Large intestine (tissue), 3 donors: ENCODE data around the gene SLC2A14. TPM values are rescaled to one million over a fixed set of nuclear protein-coding genes. Genes with fewer than 3 reads are reported as not detected.
"Not testable (repeated sequence)": the region's sequence is repeated elsewhere in the genome, so short reads cannot be mapped to it uniquely, and the experiment has no call there.

ENCODE experiments used
- DNase-seq, 2 donors: peaks; one replicate each; pipeline versions ENCODE4 v3.0.0 to v3.0.0-alpha.2; 2013
- H3K27ac ChIP-seq: one replicate; pipeline ENCODE4 v1.5.1; 2013; ENCODE audit warnings: low read length
- H3K27me3 ChIP-seq: 2 replicates; pipeline ENCODE4 v1.6.1; 2013; ENCODE audit warnings: low read length; ENCODE audit not compliant: control insufficient read depth, insufficient read depth
- H3K36me3 ChIP-seq: 2 replicates; pipeline ENCODE4 v1.6.1; 2013; ENCODE audit warnings: low read length; ENCODE audit not compliant: control insufficient read depth, insufficient read depth
- H3K4me1 ChIP-seq: one replicate; pipeline ENCODE4 v1.6.1; 2013; ENCODE audit warnings: low read length; ENCODE audit not compliant: control insufficient read depth, insufficient read depth
- H3K4me3 ChIP-seq: one replicate; pipeline ENCODE4 v1.5.1; 2013; ENCODE audit warnings: low read length
- H3K9me3 ChIP-seq: one replicate; pipeline ENCODE4 v1.6.1; 2013; ENCODE audit warnings: mild to moderate bottlenecking, low read depth, low read length, moderate library complexity; ENCODE audit not compliant: control insufficient read depth
- WGBS: methylation state at CpG from one replicate; pipeline ENCODE4 v1.1.5; 2013; ENCODE audit warnings: low lambda C conversion rate; ENCODE audit not compliant: insufficient coverage; 5-methylcytosine and 5-hydroxymethylcytosine counted together
- polyA plus RNA-seq: library from polyadenylated mRNA; unstranded; fragments of 120-200 nt; gene quantifications from one replicate; pipeline ENCODE4 v1.2.1, GENCODE V29; 2013

The SLC2A14 gene
- polyA plus RNA-seq, 1 donor: 0.55 TPM

DNA sequence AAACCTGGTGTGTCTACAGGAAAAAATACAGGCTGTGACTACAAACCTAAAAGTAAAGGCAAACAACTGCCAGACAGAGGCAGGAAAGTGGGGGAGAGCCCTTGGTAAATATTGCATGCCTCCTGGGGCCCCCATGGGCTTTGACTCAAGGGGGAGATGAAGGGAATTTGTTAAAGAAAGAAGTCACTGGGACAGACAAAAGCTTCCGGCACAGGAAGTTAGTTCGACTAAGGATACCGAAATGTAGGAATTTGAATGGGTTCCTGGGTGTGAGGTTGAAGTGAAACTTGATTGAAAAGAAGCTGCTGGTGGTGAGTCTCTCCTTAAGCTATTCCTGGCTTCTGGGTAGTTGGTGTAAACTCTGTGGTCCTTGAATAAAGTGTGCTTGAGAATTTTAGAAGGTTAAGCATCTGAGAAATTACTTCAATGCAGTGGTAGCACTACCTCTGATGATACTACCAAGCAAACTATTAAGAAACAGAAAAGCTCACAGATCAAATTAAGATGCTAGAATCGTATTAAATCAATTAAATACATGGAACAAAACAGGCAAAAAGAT, 73.9 kb downstream of the SLC2A14 start:
- H3K27ac ChIP-seq, H3K9me3 ChIP-seq, H3K4me3 ChIP-seq, DNase-seq, H3K4me1 ChIP-seq, H3K27me3 ChIP-seq, H3K36me3 ChIP-seq: not testable (repeated sequence)
- no CpG with 5 or more reads among the region's 4 CpGs for WGBS

DNA sequence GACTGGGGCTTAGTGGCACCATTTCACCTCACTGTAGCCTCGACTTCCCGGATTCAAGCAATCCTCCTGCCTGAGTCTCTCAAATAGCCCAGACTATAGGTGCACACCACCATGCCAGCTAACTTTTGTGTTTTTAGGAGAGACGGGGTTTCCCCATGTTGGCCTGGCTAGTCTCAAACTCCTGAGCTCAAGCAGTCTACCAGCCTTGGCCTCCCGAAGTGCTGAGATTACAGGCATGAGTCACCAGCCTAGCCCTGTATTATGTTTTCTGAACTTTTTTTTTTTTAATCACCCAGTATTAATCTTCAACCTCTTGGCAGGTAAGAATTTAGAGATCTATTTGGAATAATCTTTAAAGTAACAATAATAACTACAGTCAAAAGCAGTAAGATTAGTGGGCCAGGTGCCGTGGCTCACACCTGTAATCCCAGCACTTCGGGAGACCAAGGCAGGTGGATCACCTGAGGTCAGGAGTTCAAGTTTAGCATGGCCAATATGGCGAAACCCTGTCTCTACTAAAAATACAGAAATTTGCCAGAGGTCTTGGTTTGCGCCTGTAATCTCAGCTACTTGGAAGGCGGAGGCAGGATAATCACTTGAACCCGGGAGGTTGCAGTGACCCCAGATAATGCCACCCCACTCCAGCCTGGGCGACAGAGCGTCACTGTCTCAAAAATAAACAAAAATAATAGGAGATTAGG, 74.9 kb downstream of the SLC2A14 start:
- Histone ChIP-seq H3K4me1 (no peaks in the 10 kb centered on the region), H3K27ac (no peak overlapping the region), H3K27me3 (no peaks in the 10 kb centered on the region), H3K36me3 (no peaks in the 10 kb centered on the region), H3K4me3 (no peak overlapping the region), H3K9me3 (no peaks in the 10 kb centered on the region)
- WGBS: 50% methylated on average over 2 of the region's 12 CpGs
- no peak for DNase-seq

DNA sequence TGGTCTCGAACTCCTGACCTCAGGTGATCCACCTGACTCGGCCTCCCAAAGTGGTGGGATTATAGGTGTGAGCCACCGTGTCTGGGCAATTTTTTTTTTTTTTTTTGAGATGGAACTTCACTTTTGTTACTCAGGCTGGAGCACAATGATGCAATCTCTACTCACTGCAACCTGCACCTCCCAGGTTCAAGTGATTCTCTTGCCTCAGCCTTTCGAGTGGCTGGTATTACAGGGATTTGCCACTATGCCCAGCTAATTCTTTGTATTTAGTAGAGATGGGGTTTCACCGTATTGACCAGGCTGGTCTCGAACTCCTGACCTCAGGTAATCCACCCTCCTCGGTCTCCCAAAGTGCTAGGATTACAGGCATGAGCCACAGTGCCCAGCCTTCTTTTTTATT, 75.4 kb downstream of the SLC2A14 start:
- H3K9me3 ChIP-seq, H3K4me1 ChIP-seq, H3K27me3 ChIP-seq, H3K4me3 ChIP-seq, H3K27ac ChIP-seq, DNase-seq, H3K36me3 ChIP-seq: not testable (repeated sequence)
- WGBS: no CpG with 5 or more reads among the region's 7 CpGs

DNA sequence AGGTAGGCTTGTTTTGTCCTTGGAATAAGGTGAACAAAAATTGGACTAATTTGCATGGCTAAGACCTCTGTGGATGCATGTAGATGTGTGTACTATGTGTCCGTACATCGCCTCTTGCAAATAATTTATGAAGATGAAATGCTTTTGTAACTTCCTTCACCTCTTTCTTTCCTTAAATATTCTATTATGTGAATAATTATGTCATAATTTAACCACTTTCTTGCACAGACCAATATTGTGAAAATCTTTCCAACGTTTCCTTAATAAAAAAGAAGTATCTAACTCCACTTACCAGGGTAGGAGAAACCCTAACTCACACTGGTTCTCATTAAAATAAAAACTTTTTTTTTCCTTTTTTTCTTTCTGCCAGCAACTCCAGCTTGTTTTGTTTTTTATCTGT, 79.5 kb downstream of the SLC2A14 start:
- Histone ChIP-seq H3K4me3 (no peak overlapping the region), H3K4me1 (no peaks in the 10 kb centered on the region), H3K27me3 (peaks cover 4% of the 10 kb centered on the region), H3K27ac (no peak overlapping the region), H3K9me3 (no peaks in the 10 kb centered on the region), H3K36me3 (no peaks in the 10 kb centered on the region)
- no peak for DNase-seq
- 100% methylated on average over 1 of the region's 3 CpGs for WGBS

DNA sequence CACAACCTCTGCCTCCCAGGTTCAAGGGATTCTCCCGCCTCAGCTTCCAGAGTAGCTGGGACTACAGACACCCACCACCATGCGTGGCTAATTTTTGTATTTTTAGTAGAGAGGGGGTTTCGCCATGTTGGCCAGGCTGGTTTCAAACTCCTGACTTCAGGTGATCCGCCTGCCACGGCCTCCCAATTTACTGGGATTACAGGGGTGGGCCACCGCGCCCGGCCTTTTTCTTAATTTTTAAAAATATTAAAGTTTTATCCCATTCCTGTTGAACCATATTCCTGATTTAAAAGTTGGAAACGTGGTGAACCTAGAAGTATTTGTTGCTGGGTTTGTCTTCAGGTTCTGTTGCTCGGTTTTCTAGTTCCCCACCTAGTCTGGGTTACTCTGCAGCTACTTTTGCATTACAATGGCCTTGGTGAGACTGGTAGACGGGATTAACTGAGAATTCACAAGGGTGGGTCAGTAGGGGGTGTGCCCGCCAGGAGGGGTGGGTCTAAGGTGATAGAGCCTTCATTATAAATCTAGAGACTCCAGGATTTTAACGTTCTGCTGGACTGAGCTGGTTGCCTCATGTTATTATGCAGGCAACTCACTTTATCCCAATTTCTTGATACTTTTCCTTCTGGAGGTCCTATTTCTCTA, 83.7 kb downstream of the SLC2A14 start, which contains the start of gene NANOG:
NANOG (plus strand) TSS at position 519 of the 645 bp plus-strand sequence. CDS start 213 bp downstream, outside the sequence.
- H3K27me3 ChIP-seq, H3K4me3 ChIP-seq, H3K36me3 ChIP-seq, H3K9me3 ChIP-seq, DNase-seq, H3K4me1 ChIP-seq, H3K27ac ChIP-seq: not testable (repeated sequence)
- no CpG with 5 or more reads among the region's 13 CpGs for WGBS

DNA sequence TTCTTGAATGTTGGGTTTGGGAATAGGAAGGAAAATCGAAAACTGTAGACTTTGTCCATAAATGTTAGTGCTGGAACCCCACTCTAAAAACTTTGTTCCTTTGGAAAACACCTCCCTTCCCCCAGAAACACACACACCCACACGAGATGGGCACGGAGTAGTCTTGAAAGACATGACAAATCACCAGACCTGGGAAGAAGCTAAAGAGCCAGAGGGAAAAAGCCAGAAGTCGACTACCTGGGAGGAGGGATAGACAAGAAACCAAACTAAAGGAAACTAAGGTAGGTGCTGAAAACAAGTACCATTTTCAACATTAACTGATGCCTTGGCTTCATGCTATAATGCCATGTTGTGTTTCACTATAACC, 84.4 kb downstream of the SLC2A14 start:
- no peak for DNase-seq
- Histone ChIP-seq H3K4me1 (no peaks in the 10 kb centered on the region), H3K4me3 (no peak overlapping the region), H3K27me3 (peaks cover 8% of the 10 kb centered on the region), H3K36me3 (no peaks in the 10 kb centered on the region), H3K9me3 (no peaks in the 10 kb centered on the region), H3K27ac (no peak overlapping the region)
- WGBS: 17% methylated on average over 1 of the region's 4 CpGs

DNA sequence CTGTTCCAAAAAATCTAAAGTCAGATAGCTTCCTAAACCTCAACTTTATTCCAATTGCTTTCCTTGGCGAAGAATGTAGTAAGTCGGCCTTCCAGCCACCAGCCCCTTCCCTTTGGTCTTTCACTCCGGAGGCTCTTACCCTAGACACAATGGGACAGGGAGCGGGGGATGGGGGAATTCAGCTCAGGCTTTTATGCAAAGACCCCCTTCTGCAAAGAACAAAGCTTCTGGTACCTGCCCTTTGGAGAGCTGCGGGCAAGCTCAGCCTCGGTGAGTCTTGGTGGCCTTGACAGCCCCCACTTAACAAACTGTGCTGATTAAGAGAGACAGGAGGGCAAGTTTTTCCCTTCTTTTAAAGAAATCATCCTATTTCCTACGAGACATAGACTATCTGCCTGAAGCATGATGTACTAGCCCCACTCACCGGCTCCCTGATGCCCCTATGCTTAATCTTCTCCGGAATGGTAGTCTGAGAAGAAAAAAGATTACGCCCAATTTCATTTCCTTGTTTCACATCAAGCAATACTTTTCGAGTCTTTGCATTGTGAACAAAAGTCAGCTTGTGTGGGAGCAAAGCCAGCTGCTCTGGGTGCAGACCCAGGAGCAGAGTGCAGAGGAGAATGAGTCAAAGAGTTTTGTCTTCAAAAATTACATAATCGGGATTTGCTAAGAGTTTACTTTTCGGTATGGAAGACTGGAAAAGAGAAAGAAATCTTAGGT, 85.0 kb downstream of the SLC2A14 start:
- no peaks in the 10 kb centered on the region for H3K36me3 ChIP-seq
- no peak overlapping the region for H3K4me3 ChIP-seq
- WGBS: 100% methylated on average over 2 of the region's 13 CpGs
- no peaks in the 10 kb centered on the region for H3K4me1 ChIP-seq
- H3K27me3 ChIP-seq: peaks cover 8% of the 10 kb centered on the region
- no peak overlapping the region for H3K27ac ChIP-seq
- no peaks in the 10 kb centered on the region for H3K9me3 ChIP-seq
- no peak for DNase-seq

DNA sequence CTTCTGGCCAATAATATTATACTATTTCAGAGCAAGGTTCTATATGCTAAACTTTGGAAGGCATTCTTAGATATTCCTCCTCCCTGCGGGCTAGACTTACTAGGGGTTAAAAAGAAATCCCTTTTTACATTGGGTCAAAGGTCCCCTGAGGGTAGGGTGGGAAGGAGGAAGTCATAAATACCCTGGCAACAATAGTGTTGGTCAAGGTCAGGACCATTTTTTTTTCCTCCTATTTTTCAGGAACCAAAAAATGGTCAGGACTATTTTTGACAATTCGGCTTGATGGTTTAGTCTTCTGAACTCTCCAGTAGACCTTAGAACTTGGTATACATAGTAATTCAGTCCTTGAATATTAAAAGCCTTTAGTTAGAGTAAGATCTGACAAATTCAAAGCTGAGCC, 88.0 kb downstream of the SLC2A14 start:
- peaks cover 8% of the 10 kb centered on the region for H3K27me3 ChIP-seq
- no peak overlapping the region for H3K4me3 ChIP-seq
- no peak overlapping the region for H3K27ac ChIP-seq
- no peaks in the 10 kb centered on the region for H3K4me1 ChIP-seq
- no peaks in the 10 kb centered on the region for H3K9me3 ChIP-seq
- no CpG with 5 or more reads among the region's 2 CpGs for WGBS
- H3K36me3 ChIP-seq: no peaks in the 10 kb centered on the region
- peak in 1 of 2 donors; percentile 3 for DNase-seq

DNA sequence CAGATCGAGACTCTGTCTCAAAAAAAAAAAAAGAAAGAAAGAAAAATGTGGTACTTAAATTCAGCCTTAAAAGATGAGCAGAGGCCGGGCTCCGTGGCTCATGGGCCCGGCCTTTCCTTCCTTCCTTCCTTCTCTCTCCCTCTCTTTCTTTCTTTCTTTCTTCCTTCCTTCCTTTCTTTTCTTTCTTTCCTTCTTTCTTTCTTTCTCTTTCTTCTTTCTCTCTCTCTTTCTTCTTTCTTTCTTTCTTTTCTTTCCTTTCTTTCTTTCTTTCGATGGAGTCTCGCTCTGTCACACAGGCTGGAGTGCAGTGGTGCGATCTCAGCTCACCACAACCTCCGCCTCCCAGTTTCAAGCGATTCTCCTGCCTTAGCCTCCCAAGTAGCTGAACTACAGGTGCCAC, 89.3 kb downstream of the SLC2A14 start:
- H3K4me3 ChIP-seq, DNase-seq, H3K9me3 ChIP-seq, H3K4me1 ChIP-seq, H3K27me3 ChIP-seq, H3K27ac ChIP-seq, H3K36me3 ChIP-seq: not testable (repeated sequence)
- 94% methylated on average over 7 of the region's 9 CpGs for WGBS

DNA sequence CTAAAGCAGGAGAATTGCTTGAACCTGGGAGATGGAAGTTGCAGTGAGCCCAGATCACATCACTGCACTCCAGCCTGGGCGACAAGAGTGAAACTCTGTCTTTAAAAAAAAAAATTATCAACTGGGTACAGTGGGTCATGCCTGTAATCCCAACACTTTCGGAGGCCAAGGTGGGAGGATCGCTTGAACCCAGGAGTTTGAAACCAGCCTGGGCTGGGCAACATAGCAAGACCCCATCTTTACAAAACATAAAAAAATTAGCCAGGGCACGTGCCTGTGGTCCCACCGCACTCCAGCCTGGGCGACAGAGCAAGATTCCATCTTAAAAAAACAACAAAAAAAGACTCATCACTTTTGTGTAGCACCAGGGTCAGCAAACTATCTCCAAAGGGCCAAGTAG, 90.7 kb downstream of the SLC2A14 start:
- Histone ChIP-seq H3K4me3 (no peak overlapping the region), H3K4me1 (no peaks in the 10 kb centered on the region), H3K27me3 (no peaks in the 10 kb centered on the region), H3K36me3 (no peaks in the 10 kb centered on the region), H3K9me3 (no peaks in the 10 kb centered on the region), H3K27ac (no peak overlapping the region)
- no CpG with 5 or more reads among the region's 6 CpGs for WGBS
- no peak for DNase-seq
